OCI-LY3 (cell line): ENCODE results near the gene UBN1.

ENCODE experiments used
- CTCF ChIP-seq: fragments of 200-600, 300-600 bp; sonication (generic); IDR thresholded peaks from 2 replicates; pipeline ENCODE4 v1.5.1; 2014; ENCODE audit warnings: antibody characterized with exemption, low read length, low read depth
- EZH2phosphoT487 ChIP-seq: fragments of 200-600 bp; shearing (Covaris generic); IDR thresholded peaks from 2 replicates; pipeline ENCODE4 v1.6.1; 2018; ENCODE audit warnings: antibody characterized with exemption, mixed run types, low read depth

- TF ChIP-seq CTCF, result no peak
- no peak for TF ChIP-seq EZH2phosphoT487
Measured at GRCh38 chr16:4924593-4925292, 77.5 kb downstream of the UBN1 start.
